ENCODE measurements around the gene CCNT2.

DNA sequence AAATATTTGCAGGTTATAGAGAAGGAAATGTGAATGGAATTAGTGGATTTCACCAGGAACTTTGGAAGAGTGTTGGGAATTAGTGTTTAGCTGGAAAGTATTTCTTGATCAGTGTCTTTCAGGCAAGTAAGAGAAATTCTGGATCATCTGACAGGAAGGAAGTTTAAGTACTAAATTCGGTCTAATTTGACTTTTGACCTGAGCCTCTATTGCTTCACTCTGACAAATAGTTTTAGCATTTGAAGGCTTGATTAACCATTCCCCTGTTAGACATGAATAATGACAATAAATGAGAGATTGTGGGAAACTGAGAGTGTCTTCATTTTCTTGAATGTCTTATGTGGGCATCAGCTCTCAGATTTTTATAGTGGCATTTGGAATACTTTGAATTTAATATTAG lies 16.0 kb downstream of the CCNT2 start:
- TF ChIP-seq, protein P1, sequence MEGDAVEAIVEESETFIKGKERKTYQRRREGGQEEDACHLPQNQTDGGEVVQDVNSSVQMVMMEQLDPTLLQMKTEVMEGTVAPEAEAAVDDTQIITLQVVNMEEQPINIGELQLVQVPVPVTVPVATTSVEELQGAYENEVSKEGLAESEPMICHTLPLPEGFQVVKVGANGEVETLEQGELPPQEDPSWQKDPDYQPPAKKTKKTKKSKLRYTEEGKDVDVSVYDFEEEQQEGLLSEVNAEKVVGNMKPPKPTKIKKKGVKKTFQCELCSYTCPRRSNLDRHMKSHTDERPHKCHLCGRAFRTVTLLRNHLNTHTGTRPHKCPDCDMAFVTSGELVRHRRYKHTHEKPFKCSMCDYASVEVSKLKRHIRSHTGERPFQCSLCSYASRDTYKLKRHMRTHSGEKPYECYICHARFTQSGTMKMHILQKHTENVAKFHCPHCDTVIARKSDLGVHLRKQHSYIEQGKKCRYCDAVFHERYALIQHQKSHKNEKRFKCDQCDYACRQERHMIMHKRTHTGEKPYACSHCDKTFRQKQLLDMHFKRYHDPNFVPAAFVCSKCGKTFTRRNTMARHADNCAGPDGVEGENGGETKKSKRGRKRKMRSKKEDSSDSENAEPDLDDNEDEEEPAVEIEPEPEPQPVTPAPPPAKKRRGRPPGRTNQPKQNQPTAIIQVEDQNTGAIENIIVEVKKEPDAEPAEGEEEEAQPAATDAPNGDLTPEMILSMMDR (IDR thresholded peaks at IDR 0.05): no peak
- no peak for TF ChIP-seq POLR2A (IDR thresholded peaks at IDR 0.05)
